ENCODE measurements around the gene HHATL.

The HHATL gene

DNA sequence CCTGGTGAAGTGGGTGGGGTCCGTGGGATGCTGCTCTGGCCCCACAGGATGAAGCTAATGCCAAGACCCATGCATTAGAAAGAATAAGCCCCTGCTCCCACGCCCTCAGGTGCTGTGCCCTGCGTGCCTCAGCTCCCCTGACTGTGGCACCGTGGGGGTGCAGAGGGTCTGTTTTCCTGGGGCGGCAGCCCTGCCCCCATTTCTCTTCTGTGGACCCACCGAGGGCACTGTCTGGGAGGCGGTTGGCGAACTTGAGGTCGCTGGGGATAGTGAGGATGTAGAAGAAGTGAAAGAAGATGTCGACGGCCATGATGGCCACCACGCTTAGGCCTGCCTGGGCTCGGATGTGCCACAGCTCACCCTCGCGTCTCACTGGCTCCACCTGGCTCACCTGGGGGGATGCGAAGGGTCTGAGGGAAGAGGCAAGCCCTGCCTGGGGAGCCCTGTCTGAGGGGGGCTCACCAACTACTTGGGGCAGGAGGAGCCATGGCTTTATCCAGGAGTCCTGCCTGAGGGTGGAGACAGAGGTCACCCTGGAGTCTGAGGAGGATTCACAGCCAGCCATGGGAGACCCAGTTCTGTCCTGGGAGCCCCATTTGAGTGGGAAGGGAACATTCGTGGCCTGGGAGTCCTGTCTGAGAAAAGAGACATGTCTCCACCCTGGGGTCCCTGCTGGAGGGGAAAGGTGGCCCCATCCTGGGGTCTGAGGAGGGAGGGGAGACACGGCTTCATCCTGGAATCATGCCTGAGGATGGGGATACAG lies 5.1 kb downstream of the HHATL start:
- no peak for DNase-seq

DNA sequence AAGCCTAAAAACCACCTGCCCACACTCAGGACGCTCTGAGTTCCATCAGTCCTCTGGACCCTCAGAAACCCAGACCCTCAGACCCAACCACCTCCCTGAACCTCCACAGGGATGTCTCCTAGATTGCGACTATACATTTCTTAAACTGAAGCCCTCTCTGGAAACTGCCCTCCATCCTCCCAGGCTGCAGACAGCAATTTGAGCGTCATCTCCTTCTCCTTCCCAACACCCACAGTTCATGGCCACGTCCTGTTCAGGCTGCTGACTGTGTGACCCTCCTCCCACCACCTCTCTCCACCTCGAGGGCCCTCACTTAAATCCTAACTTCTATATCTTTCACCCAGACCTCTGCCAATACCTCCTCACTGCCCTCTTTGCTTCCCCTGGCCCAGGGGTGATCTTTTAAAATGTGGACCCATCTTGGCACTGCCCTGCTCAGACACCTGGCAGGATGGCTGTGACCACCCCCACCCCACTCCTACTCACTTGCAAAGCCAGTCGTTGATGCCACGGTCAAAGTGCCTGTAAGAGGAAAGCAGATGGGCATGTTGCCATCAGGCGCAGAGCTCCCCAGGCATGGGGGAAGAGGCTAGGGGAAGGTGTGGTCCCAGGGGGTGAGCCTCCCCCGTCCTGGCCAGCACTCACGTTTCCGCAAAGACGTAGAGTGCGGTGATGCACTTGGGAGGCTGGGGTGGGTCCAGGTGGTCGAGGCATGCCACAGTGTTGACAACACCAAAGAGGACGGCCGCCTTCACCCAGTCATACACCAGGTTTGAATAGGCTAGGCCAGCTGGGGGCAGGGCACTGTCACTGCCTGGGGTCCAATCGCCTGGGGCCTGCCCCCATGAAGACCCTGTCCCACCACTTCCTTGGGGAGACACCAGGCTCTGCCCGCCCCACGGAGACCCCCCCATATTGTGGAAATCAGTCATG lies 6.0 kb downstream of the HHATL start:
- no peak for DNase-seq

DNA sequence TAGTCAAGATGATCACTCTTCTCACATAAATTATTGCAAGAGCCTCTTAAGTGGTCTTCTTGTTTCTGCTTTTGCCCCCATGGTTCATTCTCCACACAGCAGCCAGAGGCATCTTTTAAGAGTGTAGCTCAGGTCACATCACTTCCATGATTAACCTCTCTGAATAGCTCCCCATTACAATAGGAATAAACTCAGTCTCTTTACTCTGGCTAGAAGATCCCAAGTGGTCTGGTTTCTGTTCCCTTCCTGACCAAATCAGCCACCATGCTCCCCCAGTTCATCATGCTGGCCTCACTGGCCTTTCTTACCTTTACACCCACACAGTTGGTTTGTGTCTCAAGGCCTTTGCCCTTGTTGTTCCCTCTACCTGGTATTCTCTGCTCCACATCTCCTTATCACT lies 8.2 kb downstream of the HHATL start:
- no peak for DNase-seq

- no peak for DNase-seq
Measured at GRCh38 chr3:42693530-42693930, 9.1 kb downstream of the HHATL start.

DNA sequence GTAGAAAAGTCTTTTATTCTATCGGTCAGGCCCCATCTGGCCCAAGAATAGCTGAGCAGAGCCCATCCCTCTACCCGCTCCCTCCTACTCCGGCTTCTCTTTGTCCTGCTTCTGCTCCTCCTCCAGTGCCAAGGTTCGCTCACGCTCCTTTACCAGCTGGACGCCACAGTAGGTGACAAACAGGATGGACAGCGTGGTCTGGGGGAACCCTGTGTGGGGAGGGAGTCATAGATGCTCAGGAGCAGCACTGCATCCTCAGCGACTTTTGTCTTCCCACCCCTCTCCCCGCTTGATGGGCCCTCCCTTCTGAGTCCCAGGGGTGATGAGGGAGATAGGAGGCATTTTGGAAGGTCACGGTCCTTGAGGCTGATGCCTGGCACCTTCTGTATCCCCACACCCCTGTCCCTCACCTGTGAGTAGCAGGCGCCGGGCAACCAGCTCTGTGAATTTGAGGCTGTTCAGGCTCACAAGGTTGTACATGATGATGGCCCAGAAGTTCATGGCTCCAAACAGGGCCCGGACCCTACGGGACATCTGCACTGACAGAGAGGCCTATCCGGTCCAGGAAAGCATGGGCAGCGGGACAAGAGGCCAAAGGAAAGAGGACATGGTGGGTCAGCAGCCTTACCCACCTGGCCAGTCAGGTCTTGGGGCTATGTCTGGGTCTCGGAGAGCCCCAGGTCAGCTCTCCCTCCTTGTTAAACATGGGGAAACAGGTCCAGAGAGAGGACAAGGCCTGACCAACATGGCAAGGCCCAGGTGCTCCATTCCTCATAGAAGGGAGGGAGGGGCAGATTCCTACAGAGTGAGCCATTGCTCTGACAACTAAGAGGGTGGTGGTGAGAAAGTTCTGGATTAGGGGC lies 9.7 kb downstream of the HHATL start:
- no peak for DNase-seq

GRCh38 chr3:42691816-42692666 lies 10.6 kb downstream of the HHATL start:
- DNase-seq, result no peak

- DNase-seq, result no peak
Measured at GRCh38 chr3:42690766-42691680, 11.6 kb downstream of the HHATL start.

- DNase-seq, result no peak
Measured at GRCh38 chr3:42690191-42690590, 12.4 kb downstream of the HHATL start.

GRCh38 chr3:42689421-42690014 lies 13.1 kb downstream of the HHATL start:
- no peak for DNase-seq

DNA sequence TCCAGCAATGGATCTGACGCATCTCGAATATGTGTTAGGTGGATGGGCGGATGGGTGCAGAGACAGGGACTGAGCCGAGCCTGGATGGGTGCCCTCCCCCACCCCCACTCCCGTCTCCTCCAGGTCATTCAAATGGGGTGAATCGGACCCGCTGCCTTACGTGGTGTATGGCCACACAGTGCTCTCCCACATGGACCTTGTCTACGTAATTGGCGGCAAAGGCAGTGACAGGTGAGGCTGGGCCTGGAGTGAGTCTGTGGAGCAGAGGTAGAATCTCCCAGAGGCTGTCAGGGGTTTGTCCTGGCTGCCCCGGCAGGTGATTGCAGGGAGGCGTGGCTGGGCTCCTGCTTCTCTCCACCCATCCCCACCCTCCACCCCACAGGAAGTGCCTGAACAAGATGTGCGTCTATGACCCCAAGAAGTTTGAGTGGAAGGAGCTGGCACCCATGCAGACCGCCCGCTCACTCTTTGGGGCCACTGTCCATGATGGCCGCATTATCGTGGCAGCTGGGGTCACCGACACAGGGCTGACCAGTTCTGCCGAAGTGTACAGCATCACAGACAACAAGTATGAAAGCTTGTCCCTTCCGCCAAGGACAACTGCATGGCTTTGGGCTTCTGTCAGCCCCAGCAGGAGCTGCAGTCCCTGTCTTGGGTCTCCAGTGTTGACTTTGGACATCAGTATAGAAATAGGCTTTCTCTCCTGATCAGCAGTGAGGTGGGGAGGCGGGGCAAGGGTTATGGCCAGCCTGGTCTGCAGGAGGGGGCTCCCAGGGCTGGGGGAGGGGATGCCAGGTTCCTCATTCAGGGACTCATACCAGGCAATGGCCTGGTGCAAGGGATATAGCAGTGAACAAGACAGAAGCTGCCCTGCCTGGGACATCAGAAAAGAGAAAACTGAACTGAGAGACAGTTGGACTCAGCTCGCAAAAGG lies 13.8 kb downstream of the HHATL start:
- no peak for DNase-seq

DNA sequence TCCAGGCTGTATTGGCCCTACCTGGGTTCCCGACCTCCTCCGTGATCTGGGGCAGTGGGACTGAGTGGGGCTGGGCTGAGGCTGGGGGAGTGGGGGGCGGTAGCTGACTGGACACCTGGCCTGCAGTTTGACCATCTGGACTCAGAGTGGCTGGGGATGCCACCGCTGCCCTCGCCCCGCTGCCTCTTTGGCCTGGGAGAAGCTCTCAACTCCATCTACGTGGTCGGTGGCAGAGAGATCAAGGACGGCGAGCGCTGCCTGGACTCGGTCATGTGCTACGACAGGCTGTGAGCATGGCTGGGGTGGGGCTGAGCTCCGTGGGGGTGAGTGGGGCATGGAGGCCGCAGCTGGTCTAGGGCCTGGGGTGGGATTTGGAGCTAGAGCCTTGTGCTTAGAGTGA lies 14.6 kb downstream of the HHATL start:
- DNase-seq, result no peak

- no peak for DNase-seq
Measured at GRCh38 chr3:42686832-42687650, 15.6 kb downstream of the HHATL start.

DNA sequence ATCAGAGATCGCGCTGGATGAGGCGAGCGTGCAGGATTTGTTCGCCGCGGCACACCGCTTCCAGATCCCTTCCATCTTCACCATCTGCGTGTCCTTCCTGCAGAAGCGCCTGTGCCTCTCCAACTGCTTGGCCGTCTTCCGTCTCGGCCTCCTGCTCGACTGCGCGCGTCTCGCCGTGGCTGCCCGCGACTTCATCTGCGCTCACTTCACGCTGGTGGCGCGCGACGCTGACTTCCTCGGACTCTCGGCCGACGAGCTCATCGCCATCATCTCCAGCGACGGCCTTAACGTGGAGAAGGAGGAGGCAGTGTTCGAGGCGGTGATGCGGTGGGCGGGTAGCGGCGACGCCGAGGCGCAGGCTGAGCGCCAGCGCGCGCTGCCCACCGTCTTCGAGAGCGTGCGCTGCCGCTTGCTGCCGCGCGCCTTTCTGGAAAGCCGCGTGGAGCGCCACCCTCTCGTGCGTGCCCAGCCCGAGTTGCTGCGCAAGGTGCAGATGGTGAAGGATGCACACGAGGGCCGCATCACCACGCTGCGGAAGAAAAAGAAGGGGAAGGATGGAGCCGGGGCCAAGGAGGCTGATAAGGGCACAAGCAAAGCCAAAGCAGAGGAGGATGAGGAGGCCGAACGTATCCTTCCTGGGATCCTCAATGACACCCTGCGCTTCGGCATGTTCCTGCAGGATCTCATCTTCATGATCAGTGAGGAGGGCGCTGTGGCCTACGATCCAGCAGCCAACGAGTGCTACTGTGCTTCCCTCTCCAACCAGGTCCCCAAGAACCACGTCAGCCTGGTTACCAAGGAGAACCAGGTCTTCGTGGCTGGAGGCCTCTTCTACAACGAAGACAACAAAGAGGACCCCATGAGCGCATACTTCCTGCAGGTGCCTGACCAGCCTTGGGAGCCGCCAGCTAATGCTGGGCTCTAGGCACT lies 16.4 kb downstream of the HHATL start:
- no peak for DNase-seq

DNA sequence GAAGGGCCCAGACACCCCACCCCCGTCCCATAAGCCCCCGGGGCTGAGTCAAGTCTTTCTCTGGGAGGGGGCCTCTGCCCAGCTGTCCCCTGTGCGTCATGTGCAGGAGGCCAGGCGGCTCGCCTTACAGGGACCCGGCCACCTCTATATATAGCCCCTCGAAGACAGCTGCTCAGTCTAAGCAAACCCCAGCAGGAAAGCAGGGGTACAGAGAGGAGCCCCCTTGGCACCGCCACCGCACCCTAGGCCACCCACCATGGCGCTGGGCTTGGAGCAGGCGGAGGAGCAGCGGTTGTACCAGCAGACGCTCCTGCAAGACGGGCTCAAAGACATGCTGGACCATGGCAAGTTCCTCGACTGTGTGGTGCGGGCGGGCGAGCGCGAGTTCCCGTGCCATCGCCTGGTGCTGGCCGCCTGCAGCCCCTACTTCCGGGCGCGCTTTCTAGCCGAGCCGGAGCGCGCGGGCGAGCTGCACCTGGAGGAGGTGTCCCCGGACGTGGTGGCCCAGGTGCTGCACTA lies 17.2 kb downstream of the HHATL start, which contains the start of gene KLHL40:
KLHL40 (plus strand) TSS at position 175 of the 519 bp plus-strand sequence; CDS start at position 257, 82 bp downstream.
- DNase-seq, result no peak

DNA sequence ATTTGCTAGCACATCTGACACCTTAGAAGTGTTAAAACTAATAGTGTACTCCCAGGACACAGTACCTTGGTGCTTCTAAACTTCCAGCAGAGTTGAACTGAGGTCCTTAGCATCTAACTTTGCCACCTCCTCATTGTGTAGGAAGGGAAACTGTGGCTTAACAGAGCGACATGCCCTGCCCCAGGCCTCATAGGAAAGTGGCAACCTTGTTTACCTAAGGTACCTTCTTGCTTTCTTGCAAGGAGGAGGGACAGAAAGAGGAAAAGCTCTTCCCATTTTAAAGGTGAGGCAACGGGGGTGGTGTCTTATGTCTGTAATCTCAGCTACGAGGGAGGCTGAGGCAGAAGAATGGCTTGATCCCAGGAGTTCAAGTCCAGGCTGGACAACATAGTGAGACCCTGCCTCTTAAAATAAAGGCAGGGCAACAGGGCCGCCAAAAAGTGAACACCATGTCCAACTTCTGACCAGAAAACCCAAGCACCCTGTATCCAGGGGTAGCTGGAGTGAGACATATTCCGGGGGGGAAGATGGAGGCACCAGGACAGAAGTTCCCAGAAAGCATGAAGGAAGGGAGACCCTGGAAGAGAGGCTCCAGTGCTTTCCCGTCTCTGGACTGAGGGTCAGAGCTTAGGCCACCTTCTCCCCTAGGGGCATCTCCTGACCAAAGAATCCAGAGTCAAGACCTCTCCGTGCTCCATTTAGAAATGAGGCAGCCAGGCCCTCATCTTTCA lies 17.8 kb downstream of the HHATL start:
- DNase-seq, result no peak
